CD14-positive monocyte (primary cell): ENCODE data around the gene RNFT1. TPM values are rescaled to one million over a fixed set of nuclear protein-coding genes. Genes with fewer than 3 reads are reported as not detected.
"Not testable (repeated sequence)": the region's sequence is repeated elsewhere in the genome, so short reads cannot be mapped to it uniquely, and the experiment has no call there.

ENCODE experiments used
- DNase-seq, 3 donors: peaks; one replicate each; pipeline ENCODE4 v3.0.0-alpha.2; 2011 to 2022
- H2AFZ ChIP-seq: 2 replicates; pipeline ENCODE4 v1.6.0; 2012; ENCODE audit warnings: mild to moderate bottlenecking, low read depth, low read length, inconsistent platforms; ENCODE audit not compliant: insufficient read depth, poor library complexity, severe bottlenecking
- H3K27ac ChIP-seq, 2 donors: 1 replicate in 1 of 2; 2 replicates in 1 of 2; pipeline ENCODE4 v1.5.1; 2012 to 2013; ENCODE audit warnings: low read length in 2 of 2, control low read depth in 1 of 2, inconsistent platforms in 1 of 2, low read depth in 1 of 2, mild to moderate bottlenecking in 1 of 2
- H3K27me3 ChIP-seq, 2 donors: one replicate each; pipeline versions ENCODE4 v1.6.0 to v1.6.1; 2011 to 2013; ENCODE audit warnings: low read length in 2 of 2; ENCODE audit not compliant: control insufficient read depth in 2 of 2, insufficient read depth in 2 of 2
- H3K36me3 ChIP-seq, 2 donors: replicated peaks in 1 of 2; 1 replicate in 1 of 2; 2 replicates in 1 of 2; pipeline versions ENCODE4 v1.5.1 to v1.6.1; 2012 to 2013; ENCODE audit warnings: low read length in 2 of 2, control low read depth in 1 of 2, inconsistent platforms in 1 of 2, mild to moderate bottlenecking in 1 of 2; ENCODE audit not compliant: insufficient read depth in 2 of 2, control insufficient read depth in 1 of 2
- H3K4me1 ChIP-seq, 2 donors: 1 replicate in 1 of 2; 2 replicates in 1 of 2; pipeline versions ENCODE4 v1.5.1 to v1.6.1; 2012 to 2013; ENCODE audit warnings: low read length in 2 of 2, control low read depth in 1 of 2, inconsistent platforms in 1 of 2, mild to moderate bottlenecking in 1 of 2, moderate library complexity in 1 of 2; ENCODE audit not compliant: insufficient read depth in 2 of 2, control insufficient read depth in 1 of 2
- H3K4me2 ChIP-seq: replicated peaks from 2 replicates; pipeline ENCODE3; 2012; ENCODE audit warnings: low read length, moderate library complexity, mild to moderate bottlenecking; ENCODE audit not compliant: poor library complexity, severe bottlenecking; ENCODE audit errors: extremely low read depth
- H3K4me3 ChIP-seq, 3 experiments: fragments of 200-600 bp in 1 of 3; sonication (generic) in 1 of 3; replicated peaks in 1 of 3; 1 replicate in 2 of 3; 2 replicates in 1 of 3; pipeline ENCODE4 v1.5.1; 2011 to 2013; ENCODE audit warnings: low read length in 3 of 3, mild to moderate bottlenecking in 3 of 3, control low read depth in 2 of 3, low read depth in 2 of 3, inconsistent platforms in 1 of 3, moderate library complexity in 1 of 3
- H3K79me2 ChIP-seq: 2 replicates; pipeline ENCODE4 v1.6.0; 2012; ENCODE audit warnings: mild to moderate bottlenecking, control low read depth, inconsistent platforms, low read length, moderate library complexity; ENCODE audit not compliant: insufficient read depth
- H3K9ac ChIP-seq: 2 replicates; pipeline ENCODE4 v1.6.0; 2017; ENCODE audit warnings: low read length, mild to moderate bottlenecking; ENCODE audit not compliant: insufficient read depth, poor library complexity, severe bottlenecking
- H3K9me3 ChIP-seq, 2 donors: replicated peaks in 1 of 2; 1 replicate in 1 of 2; 2 replicates in 1 of 2; pipeline versions ENCODE4 v1.5.1 to v1.6.1; 2012 to 2013; ENCODE audit warnings: low read length in 2 of 2, control low read depth in 1 of 2; ENCODE audit not compliant: control insufficient read depth in 1 of 2, insufficient read depth in 1 of 2
- H4K20me1 ChIP-seq: 2 replicates; pipeline ENCODE4 v1.6.0; 2012; ENCODE audit warnings: mild to moderate bottlenecking, low read length, control low read depth, moderate library complexity; ENCODE audit not compliant: insufficient read depth
- H3K27ac Mint-ChIP-seq, 7 donors: one replicate each; pipeline ENCODE4 v1.8.0; 2020; ENCODE audit warnings: mild to moderate bottlenecking in 7 of 7, mixed read lengths in 7 of 7, moderate library complexity in 6 of 7, inconsistent platforms in 2 of 7
- H3K27me3 Mint-ChIP-seq, 3 donors: one replicate each; pipeline ENCODE4 v1.8.0; 2021 to 2022; ENCODE audit warnings: low read depth in 3 of 3, mild to moderate bottlenecking in 3 of 3, mixed read lengths in 3 of 3, moderate library complexity in 3 of 3, inconsistent platforms in 1 of 3
- H3K36me3 Mint-ChIP-seq, 2 donors: one replicate each; pipeline ENCODE4 v1.8.0; 2020; ENCODE audit warnings: mixed read lengths in 2 of 2, inconsistent platforms in 1 of 2, mild to moderate bottlenecking in 1 of 2
- H3K4me1 Mint-ChIP-seq: one replicate; pipeline ENCODE4 v1.8.0; 2020; ENCODE audit warnings: mild to moderate bottlenecking, mixed read lengths
- H3K4me3 Mint-ChIP-seq, 2 donors: one replicate each; pipeline ENCODE4 v1.8.0; 2020; ENCODE audit warnings: mild to moderate bottlenecking in 2 of 2, mixed read lengths in 2 of 2, moderate library complexity in 1 of 2
- H3K9me3 Mint-ChIP-seq, 7 donors: one replicate each; pipeline ENCODE4 v1.8.0; 2020 to 2022; ENCODE audit warnings: mixed read lengths in 7 of 7, mild to moderate bottlenecking in 6 of 7, moderate library complexity in 6 of 7, inconsistent platforms in 2 of 7
- WGBS: methylation state at CpG from one replicate; pipeline ENCODE4 v1.1.5; 2013; ENCODE audit warnings: missing lambda C conversion rate; ENCODE audit not compliant: insufficient coverage; 5-methylcytosine and 5-hydroxymethylcytosine counted together
- intact Hi-C, 2 donors: fragments of 100-400 bp; cut with micrococcal nuclease; formaldehyde crosslinking; loops; one replicate each; pipeline versions ENCODE4 v1.15.0 to v1.15.1; 2023
- polyA minus RNA-seq: library from RNA; depleted of rRNA, polyadenylated mRNA; stranded (reverse); fragments of >200 nt; gene quantifications from 2 replicates; pipeline ENCODE4 v1.2.3, GENCODE V29; 2012
- polyA plus RNA-seq, 3 donors: library from polyadenylated mRNA; depleted of rRNA in 1 of 3; unstranded in 2 of 3; stranded (reverse) in 1 of 3; fragments of 300-500 nt in 2 of 3; fragments of >200 nt in 1 of 3; fragmentation: Illumina TruSeq in 2 of 3; gene quantifications; 1 replicate in 2 of 3; 2 replicates in 1 of 3; pipeline ENCODE4 v1.2.3, GENCODE V29; 2012 to 2021
- total RNA-seq, 12 experiments: library from RNA in 1 of 12; stranded (reverse) in 1 of 12; fragments of 120-200 nt in 1 of 12; gene quantifications; one replicate each; pipeline ENCODE4 v1.2.4 and lab custom pipeline; 2013 to 2026; ENCODE audit warnings: mixed read lengths in 6 of 12, inconsistent platforms in 1 of 12
- TF ChIP-seq, protein P1 (sequence below): fragments of 200-600 bp; IDR thresholded peaks from one replicate; pipeline ENCODE4 v1.8.0; 2022; ENCODE audit warnings: antibody characterized with exemption, mild to moderate bottlenecking

RNFT1 gene, protein sequence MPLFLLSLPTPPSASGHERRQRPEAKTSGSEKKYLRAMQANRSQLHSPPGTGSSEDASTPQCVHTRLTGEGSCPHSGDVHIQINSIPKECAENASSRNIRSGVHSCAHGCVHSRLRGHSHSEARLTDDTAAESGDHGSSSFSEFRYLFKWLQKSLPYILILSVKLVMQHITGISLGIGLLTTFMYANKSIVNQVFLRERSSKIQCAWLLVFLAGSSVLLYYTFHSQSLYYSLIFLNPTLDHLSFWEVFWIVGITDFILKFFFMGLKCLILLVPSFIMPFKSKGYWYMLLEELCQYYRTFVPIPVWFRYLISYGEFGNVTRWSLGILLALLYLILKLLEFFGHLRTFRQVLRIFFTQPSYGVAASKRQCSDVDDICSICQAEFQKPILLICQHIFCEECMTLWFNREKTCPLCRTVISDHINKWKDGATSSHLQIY
- 61.2 TPM for total RNA-seq (2013)
- 10 to 100 TPM; 55.2 to 60.8 (median 59.7) TPM for polyA plus RNA-seq
- 23.7 and 32.7 TPM in 2 replicates for polyA minus RNA-seq
- 10.7 to 25.9 (median 16.5) reads per million in 11 experiments for total RNA-seq (lab: John Stamatoyannopoulos, UW)

DNA sequence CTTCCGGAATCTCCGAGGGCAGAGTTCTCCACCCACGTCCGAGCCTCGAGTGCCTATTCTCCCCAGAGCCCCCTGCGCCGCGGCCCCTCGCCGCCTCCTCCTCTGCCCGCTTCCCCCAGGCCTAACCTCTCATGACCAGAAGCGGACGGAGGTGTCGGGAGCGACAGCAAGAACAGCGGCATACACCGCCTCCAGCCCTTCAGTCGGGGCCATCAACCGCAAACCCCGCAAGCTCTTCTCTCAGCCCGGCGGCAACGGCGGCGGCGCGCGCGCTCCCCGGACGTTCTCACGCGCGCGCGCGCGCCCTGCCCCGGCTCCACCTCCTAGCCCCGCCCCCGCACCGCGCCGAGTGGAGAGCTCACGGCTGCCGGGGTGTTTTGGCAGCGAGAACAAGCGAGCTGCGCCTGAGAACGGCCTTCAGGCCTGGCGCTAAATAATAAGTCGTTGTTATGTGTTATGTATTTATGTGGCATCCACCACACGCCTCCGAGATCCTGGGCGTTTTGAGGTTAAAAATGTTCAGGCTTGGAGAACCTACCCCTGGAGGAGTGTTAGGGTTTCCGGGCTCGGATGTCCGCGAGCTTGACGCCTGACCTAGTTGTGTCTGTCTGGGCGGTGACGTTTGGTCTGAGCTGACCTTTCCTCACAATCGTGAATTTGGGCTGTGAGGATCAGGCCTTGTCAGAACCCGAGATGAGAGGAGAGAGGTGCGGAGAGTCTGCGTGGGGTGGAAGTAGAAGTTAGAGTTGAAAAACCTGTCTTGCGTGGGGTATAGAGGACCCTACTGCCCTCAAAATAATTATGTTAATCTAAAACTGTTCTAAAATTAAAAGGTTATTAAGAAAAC is at the start of gene RNFT1:
RNFT1 (minus strand) TSS at position 259 of the 847 bp plus-strand sequence; CDS start at position 182, 77 bp downstream.
- Mint-ChIP-seq H3K4me3 (peak within 1 kb of the TSS; percentile 92 to 98), H3K27me3 (peaks cover 0 to 3% (median 0%) of the 10 kb centered on the region in 3 donors), H3K9me3 (no peaks in the 10 kb centered on the region), H3K27ac (peak within 1 kb of the TSS; percentile 93 to 99 (median 96)), H3K4me1 (peaks cover 25% of the 10 kb centered on the region), H3K36me3 (peaks cover 10 to 24% of the 10 kb centered on the region in 2 donors)
- H3K36me3 ChIP-seq = peaks cover 5 to 11% of the 10 kb centered on the region in 2 donors
- 0% methylated on average over 62 of the region's 67 CpGs for WGBS
- peak within 1 kb of the TSS; percentile 72 for H2AFZ ChIP-seq
- peak within 1 kb of the TSS; percentile 80 for H3K4me2 ChIP-seq
- H3K27me3 ChIP-seq = no peaks in the 10 kb centered on the region
- peaks cover 13% of the 10 kb centered on the region for H4K20me1 ChIP-seq
- H3K9me3 ChIP-seq = no peaks in the 10 kb centered on the region
- H3K4me3 ChIP-seq = peak within 1 kb of the TSS; percentile 62 to 92 (median 78)
- H3K27ac ChIP-seq = peak within 1 kb of the TSS; percentile 95 to 96
- H3K4me1 ChIP-seq = peaks cover 18 to 21% of the 10 kb centered on the region in 2 donors
- peak within 1 kb of the TSS; percentile 91 for H3K9ac ChIP-seq
- TF ChIP-seq, protein P1, sequence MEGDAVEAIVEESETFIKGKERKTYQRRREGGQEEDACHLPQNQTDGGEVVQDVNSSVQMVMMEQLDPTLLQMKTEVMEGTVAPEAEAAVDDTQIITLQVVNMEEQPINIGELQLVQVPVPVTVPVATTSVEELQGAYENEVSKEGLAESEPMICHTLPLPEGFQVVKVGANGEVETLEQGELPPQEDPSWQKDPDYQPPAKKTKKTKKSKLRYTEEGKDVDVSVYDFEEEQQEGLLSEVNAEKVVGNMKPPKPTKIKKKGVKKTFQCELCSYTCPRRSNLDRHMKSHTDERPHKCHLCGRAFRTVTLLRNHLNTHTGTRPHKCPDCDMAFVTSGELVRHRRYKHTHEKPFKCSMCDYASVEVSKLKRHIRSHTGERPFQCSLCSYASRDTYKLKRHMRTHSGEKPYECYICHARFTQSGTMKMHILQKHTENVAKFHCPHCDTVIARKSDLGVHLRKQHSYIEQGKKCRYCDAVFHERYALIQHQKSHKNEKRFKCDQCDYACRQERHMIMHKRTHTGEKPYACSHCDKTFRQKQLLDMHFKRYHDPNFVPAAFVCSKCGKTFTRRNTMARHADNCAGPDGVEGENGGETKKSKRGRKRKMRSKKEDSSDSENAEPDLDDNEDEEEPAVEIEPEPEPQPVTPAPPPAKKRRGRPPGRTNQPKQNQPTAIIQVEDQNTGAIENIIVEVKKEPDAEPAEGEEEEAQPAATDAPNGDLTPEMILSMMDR = no peak
- peak; percentile 83 for DNase-seq
- peaks cover 31% of the 10 kb centered on the region for H3K79me2 ChIP-seq
- intact Hi-C loops = no loop called here

DNA sequence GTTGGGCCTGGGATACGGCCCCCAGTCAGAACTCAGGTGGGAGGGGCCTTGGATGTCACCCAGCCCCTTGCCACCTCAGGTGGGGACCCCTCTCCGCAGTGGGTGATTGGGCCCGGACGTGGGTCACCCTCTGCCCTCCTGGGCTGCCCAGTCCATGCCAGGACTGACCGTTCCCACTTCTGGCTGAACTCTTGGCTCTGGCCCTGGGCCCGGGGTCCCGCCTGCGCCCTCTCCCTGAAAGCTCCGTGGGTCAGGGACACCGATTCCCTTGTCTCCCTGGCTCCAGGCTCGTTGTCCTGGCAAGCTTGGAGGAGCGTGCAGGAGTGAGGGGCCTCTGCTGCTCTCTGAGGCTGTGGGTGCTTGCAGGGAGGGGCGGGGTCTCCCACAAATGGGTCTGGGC is 44.8 kb upstream of the RNFT1 start:
- H4K20me1 ChIP-seq, H3K4me3 ChIP-seq, H3K9me3 Mint-ChIP-seq, DNase-seq, H3K4me2 ChIP-seq, H3K4me3 Mint-ChIP-seq, H3K27me3 Mint-ChIP-seq, H3K4me1 ChIP-seq, H3K27ac Mint-ChIP-seq, H3K4me1 Mint-ChIP-seq, H3K36me3 Mint-ChIP-seq, H3K27me3 ChIP-seq, H3K27ac ChIP-seq, H3K9me3 ChIP-seq, H3K9ac ChIP-seq, H3K36me3 ChIP-seq, intact Hi-C loops, H3K79me2 ChIP-seq, H2AFZ ChIP-seq: not testable (repeated sequence)
- WGBS = no CpG with 5 or more reads among the region's 13 CpGs

DNA sequence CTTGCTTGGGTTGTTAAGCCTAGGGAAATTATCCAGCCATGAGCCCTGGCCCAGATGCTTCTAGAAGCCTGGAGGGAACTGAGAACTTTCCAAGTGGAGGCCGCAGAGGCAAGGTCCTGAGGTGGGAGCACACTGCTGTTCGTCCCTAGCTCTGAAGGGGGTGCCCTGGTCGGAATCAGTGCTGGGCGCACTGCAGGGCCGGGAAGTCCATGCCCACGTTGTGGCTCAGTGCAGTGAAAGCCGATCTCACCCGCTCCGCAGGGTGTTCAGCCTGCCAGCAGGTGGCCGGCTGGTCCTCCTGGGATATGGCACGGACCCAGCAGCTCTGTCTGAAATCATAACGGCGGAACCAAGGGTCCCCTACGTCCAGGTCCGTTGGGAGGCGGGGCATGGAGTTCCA is 43.8 kb upstream of the RNFT1 start:
- H3K9me3 Mint-ChIP-seq, H3K4me1 ChIP-seq, H3K79me2 ChIP-seq, H3K4me2 ChIP-seq, H3K9me3 ChIP-seq, H2AFZ ChIP-seq, H3K4me3 ChIP-seq, H3K4me3 Mint-ChIP-seq, H3K27me3 Mint-ChIP-seq, H3K27me3 ChIP-seq, intact Hi-C loops, H3K36me3 Mint-ChIP-seq, H3K4me1 Mint-ChIP-seq, DNase-seq, H3K9ac ChIP-seq, H3K36me3 ChIP-seq, H3K27ac ChIP-seq, H4K20me1 ChIP-seq, H3K27ac Mint-ChIP-seq: not testable (repeated sequence)
- WGBS = no CpG with 5 or more reads among the region's 16 CpGs
